H9 (cell line): Measurements from ENCODE around the gene ZNF488. TPM values are rescaled to one million over a fixed set of nuclear protein-coding genes. Genes with fewer than 3 reads are reported as not detected.
A peak's percentile ranks its signal among the peaks of the same experiment; 100 is the strongest.

Source experiments
- DNase-seq: peaks from one replicate; pipeline ENCODE4 v3.0.0-alpha.2; 2017
- H2AFZ ChIP-seq: one replicate; pipeline ENCODE4 v1.6.1; 2013; ENCODE audit warnings: mild to moderate bottlenecking, low read length, control low read depth, moderate library complexity
- H2AK5ac ChIP-seq: 2 replicates; pipeline ENCODE4 v1.6.1; 2013; ENCODE audit warnings: low read length, control low read depth, mixed read lengths; ENCODE audit not compliant: insufficient read length
- H2BK120ac ChIP-seq: one replicate; pipeline ENCODE4 v1.6.1; 2013; ENCODE audit warnings: low read depth, mild to moderate bottlenecking, low read length, control low read depth, inconsistent platforms; ENCODE audit not compliant: poor library complexity, severe bottlenecking
- H2BK12ac ChIP-seq: 2 replicates; pipeline ENCODE4 v1.6.1; 2013; ENCODE audit warnings: low read length, control low read depth, mixed read lengths, low read depth; ENCODE audit not compliant: insufficient read length
- H2BK15ac ChIP-seq: 2 replicates; pipeline ENCODE4 v1.6.1; 2013; ENCODE audit warnings: low read depth, low read length, control low read depth
- H2BK20ac ChIP-seq: one replicate; pipeline ENCODE4 v1.6.1; 2013; ENCODE audit warnings: low read depth, mild to moderate bottlenecking, low read length, control low read depth, inconsistent platforms; ENCODE audit not compliant: poor library complexity, severe bottlenecking
- H2BK5ac ChIP-seq: 2 replicates; pipeline ENCODE4 v1.6.1; 2013; ENCODE audit warnings: low read length, control low read depth, mixed read lengths; ENCODE audit not compliant: insufficient read length
- H3K14ac ChIP-seq: 2 replicates; pipeline ENCODE4 v1.6.1; 2013; ENCODE audit warnings: low read length, control low read depth; ENCODE audit not compliant: insufficient read depth
- H3K18ac ChIP-seq: 2 replicates; pipeline ENCODE4 v1.6.1; 2013; ENCODE audit warnings: low read depth, mild to moderate bottlenecking, mixed read lengths, low read length, control low read depth; ENCODE audit not compliant: insufficient read length
- H3K23ac ChIP-seq: 2 replicates; pipeline ENCODE4 v1.6.1; 2013; ENCODE audit warnings: low read length, control low read depth, mixed read lengths, low read depth; ENCODE audit not compliant: insufficient read length
- H3K23me2 ChIP-seq: 2 replicates; pipeline ENCODE4 v1.6.1; 2013; ENCODE audit warnings: low read depth, mild to moderate bottlenecking, mixed read lengths, low read length, control low read depth; ENCODE audit not compliant: insufficient read length, poor library complexity, severe bottlenecking
- H3K27ac ChIP-seq: 2 replicates; pipeline ENCODE4 v1.5.1; 2013; ENCODE audit warnings: low read length, control low read depth, mixed read lengths, low read depth; ENCODE audit not compliant: insufficient read length
- H3K27me3 ChIP-seq: 2 replicates; pipeline ENCODE4 v1.6.1; 2013; ENCODE audit warnings: low read length, control low read depth, inconsistent platforms; ENCODE audit not compliant: insufficient read depth
- H3K4ac ChIP-seq: 2 replicates; pipeline ENCODE4 v1.6.1; 2013; ENCODE audit warnings: low read depth, mild to moderate bottlenecking, control low read depth, inconsistent platforms, low read length, moderate library complexity
- H3K4me1 ChIP-seq: 2 replicates; pipeline ENCODE4 v1.6.1; 2013; ENCODE audit warnings: low read length, control low read depth, inconsistent platforms; ENCODE audit not compliant: insufficient read depth
- H3K4me2 ChIP-seq: 2 replicates; pipeline ENCODE4 v1.6.1; 2013; ENCODE audit warnings: low read length, control low read depth, mixed read lengths; ENCODE audit not compliant: insufficient read length, insufficient read depth
- H3K56ac ChIP-seq: 2 replicates; pipeline ENCODE4 v1.6.1; 2013; ENCODE audit warnings: low read depth, mild to moderate bottlenecking, mixed read lengths, low read length, control low read depth; ENCODE audit not compliant: insufficient read length
- H3K79me1 ChIP-seq: 2 replicates; pipeline ENCODE4 v1.6.1; 2013; ENCODE audit warnings: low read depth, mild to moderate bottlenecking, moderate library complexity, low read length, control low read depth, inconsistent platforms; ENCODE audit not compliant: insufficient read depth, poor library complexity, severe bottlenecking
- H3K79me2 ChIP-seq: 2 replicates; pipeline ENCODE4 v1.6.1; 2013; ENCODE audit warnings: low read length, control low read depth, inconsistent platforms; ENCODE audit not compliant: insufficient read depth
- H3K9ac ChIP-seq: 2 replicates; pipeline ENCODE4 v1.6.1; 2013; ENCODE audit warnings: low read length, control low read depth, mixed read lengths; ENCODE audit not compliant: insufficient read length; ENCODE audit errors: extremely low read depth
- H3K9me3 ChIP-seq: one replicate; pipeline ENCODE4 v1.6.1; 2013; ENCODE audit warnings: low read depth, low read length, inconsistent platforms; ENCODE audit not compliant: control insufficient read depth
- H3T11ph ChIP-seq: one replicate; pipeline ENCODE4 v1.6.1; 2013; ENCODE audit warnings: mild to moderate bottlenecking, low read length, control low read depth, inconsistent platforms
- H4K20me1 ChIP-seq: one replicate; pipeline ENCODE4 v1.6.1; 2013; ENCODE audit not compliant: control insufficient read depth, insufficient read length, insufficient read depth
- H4K5ac ChIP-seq: 2 replicates; pipeline ENCODE4 v1.6.1; 2013; ENCODE audit warnings: low read depth, mild to moderate bottlenecking, mixed read lengths, low read length, control low read depth; ENCODE audit not compliant: insufficient read length
- H4K8ac ChIP-seq: replicated peaks from 2 replicates; pipeline ENCODE4 v1.6.1; 2013; ENCODE audit warnings: low read length, control low read depth, mixed read lengths, low read depth; ENCODE audit not compliant: insufficient read length
- H4K91ac ChIP-seq: 2 replicates; pipeline ENCODE4 v1.6.1; 2013; ENCODE audit warnings: low read depth, mild to moderate bottlenecking, moderate library complexity, mixed read lengths, low read length, control low read depth; ENCODE audit not compliant: insufficient read length
- H3K27ac Mint-ChIP-seq, 3 experiments: 2 replicates in 2 of 3; 3 replicates in 1 of 3; pipeline ENCODE4 v1.8.0; 2020 to 2021; ENCODE audit warnings: mixed read lengths in 3 of 3, mild to moderate bottlenecking in 1 of 3, moderate library complexity in 1 of 3
- H3K27me3 Mint-ChIP-seq: 2 replicates; pipeline ENCODE4 v1.8.0; 2021; ENCODE audit warnings: low read depth, mild to moderate bottlenecking, moderate library complexity, mixed read lengths
- H3K36me3 Mint-ChIP-seq, 3 experiments: 2 replicates in 2 of 3; 3 replicates in 1 of 3; pipeline ENCODE4 v1.8.0; 2020 to 2021; ENCODE audit warnings: low read depth in 3 of 3, mixed read lengths in 3 of 3; ENCODE audit not compliant: insufficient read depth in 1 of 3
- H3K4me1 Mint-ChIP-seq, 2 experiments: 2 replicates each; pipeline ENCODE4 v1.8.0; 2020; ENCODE audit warnings: mixed read lengths in 2 of 2
- H3K4me3 Mint-ChIP-seq, 2 experiments: 2 replicates in 1 of 2; 3 replicates in 1 of 2; pipeline ENCODE4 v1.8.0; 2020 to 2021; ENCODE audit warnings: mild to moderate bottlenecking in 2 of 2, mixed read lengths in 2 of 2, moderate library complexity in 1 of 2
- H3K9me3 Mint-ChIP-seq, 2 experiments: 2 replicates in 1 of 2; 3 replicates in 1 of 2; pipeline ENCODE4 v1.8.0; 2020; ENCODE audit warnings: mild to moderate bottlenecking in 2 of 2, mixed read lengths in 2 of 2, moderate library complexity in 1 of 2
- WGBS: extraction: QIAGEN DNeasy Blood & Tissue Kit; methylation state at CpG from one replicate; pipeline ENCODE4 v1.1.7; 2013; ENCODE audit warnings: missing lambda C conversion rate, low lambda C conversion rate, mixed read lengths; ENCODE audit not compliant: insufficient read length; ENCODE audit errors: extremely low coverage; 5-methylcytosine and 5-hydroxymethylcytosine counted together
- total RNA-seq: library from RNA; stranded (reverse); gene quantifications from 2 replicates; pipeline ENCODE4 v1.2.1, GENCODE V29; 2021
- TF ChIP-seq, protein P1 (sequence below): fragments of 200-600 bp; sonication (generic); conservative IDR thresholded peaks from 3 replicates; pipeline ENCODE4 v1.8.0; 2021; ENCODE audit warnings: antibody characterized with exemption, mild to moderate bottlenecking

Gene ZNF488
- total RNA-seq, 1 experiment from 2014 or later = 2.9 TPM

- H4K5ac ChIP-seq = no peak overlapping the region
- no peak overlapping the region for H2BK20ac ChIP-seq
- H3K56ac ChIP-seq = no peak overlapping the region
- Mint-ChIP-seq H3K27me3 (no peaks in the 10 kb centered on the region), H3K4me1 (peaks cover 19 to 27% of the 10 kb centered on the region in 2 experiments), H3K9me3 (no peaks in the 10 kb centered on the region; a peak in 1 of 5 replicates), H3K27ac (peak overlapping the region in 1 of 3 experiments; percentile 50; a peak in 2 of 7 replicates), H3K4me3 (no peak overlapping the region; a peak in 1 of 5 replicates), H3K36me3 (no peaks in the 10 kb centered on the region)
- H3K4ac ChIP-seq = no peak overlapping the region
- no peak overlapping the region for H2BK5ac ChIP-seq
- peaks cover 6% of the 10 kb centered on the region; the same call in 1 of the 2 replicates for H3K4me1 ChIP-seq
- H2AFZ ChIP-seq = no peak overlapping the region
- no peak overlapping the region for H2AK5ac ChIP-seq
- H4K8ac ChIP-seq = no peak overlapping the region
- no peak overlapping the region for H3K4me2 ChIP-seq
- TF ChIP-seq, protein P1, sequence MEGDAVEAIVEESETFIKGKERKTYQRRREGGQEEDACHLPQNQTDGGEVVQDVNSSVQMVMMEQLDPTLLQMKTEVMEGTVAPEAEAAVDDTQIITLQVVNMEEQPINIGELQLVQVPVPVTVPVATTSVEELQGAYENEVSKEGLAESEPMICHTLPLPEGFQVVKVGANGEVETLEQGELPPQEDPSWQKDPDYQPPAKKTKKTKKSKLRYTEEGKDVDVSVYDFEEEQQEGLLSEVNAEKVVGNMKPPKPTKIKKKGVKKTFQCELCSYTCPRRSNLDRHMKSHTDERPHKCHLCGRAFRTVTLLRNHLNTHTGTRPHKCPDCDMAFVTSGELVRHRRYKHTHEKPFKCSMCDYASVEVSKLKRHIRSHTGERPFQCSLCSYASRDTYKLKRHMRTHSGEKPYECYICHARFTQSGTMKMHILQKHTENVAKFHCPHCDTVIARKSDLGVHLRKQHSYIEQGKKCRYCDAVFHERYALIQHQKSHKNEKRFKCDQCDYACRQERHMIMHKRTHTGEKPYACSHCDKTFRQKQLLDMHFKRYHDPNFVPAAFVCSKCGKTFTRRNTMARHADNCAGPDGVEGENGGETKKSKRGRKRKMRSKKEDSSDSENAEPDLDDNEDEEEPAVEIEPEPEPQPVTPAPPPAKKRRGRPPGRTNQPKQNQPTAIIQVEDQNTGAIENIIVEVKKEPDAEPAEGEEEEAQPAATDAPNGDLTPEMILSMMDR = no peak
- H2BK15ac ChIP-seq = no peak overlapping the region
- no CpG with 5 or more reads among the region's 9 CpGs for WGBS
- H3K27me3 ChIP-seq = no peaks in the 10 kb centered on the region
- no peak overlapping the region for H3K27ac ChIP-seq
- no peaks in the 10 kb centered on the region for H3K23me2 ChIP-seq
- no peaks in the 10 kb centered on the region for H3K79me2 ChIP-seq
- no peak overlapping the region for H3T11ph ChIP-seq
- H4K91ac ChIP-seq = no peak overlapping the region
- H3K14ac ChIP-seq = no peak overlapping the region
- H3K79me1 ChIP-seq = no peaks in the 10 kb centered on the region
- H2BK120ac ChIP-seq = no peak overlapping the region
- no peak overlapping the region for H3K18ac ChIP-seq
- no peak overlapping the region for H2BK12ac ChIP-seq
- H4K20me1 ChIP-seq = no peaks in the 10 kb centered on the region
- H3K23ac ChIP-seq = no peak overlapping the region
- DNase-seq = peak; percentile 10
- no peaks in the 10 kb centered on the region for H3K9me3 ChIP-seq
- H3K9ac ChIP-seq = no peak overlapping the region
Measured at GRCh38 chr10:47369251-47369894, 14.7 kb downstream of the ZNF488 start.
